HEK293 (cell line): ENCODE data around the gene DDX56.
"Not testable (repeated sequence)": the region's sequence is repeated elsewhere in the genome, so short reads cannot be mapped to it uniquely, and the experiment has no call there.

Experiments
- CTCF ChIA-PET: fragments of 350-600 bp; formaldehyde crosslinking; extraction: SDS; loops from one replicate; lab custom pipeline; 2021; ENCODE audit warnings: antibody characterized with exemption; lab: Yijun Ruan, JAX
- POLR2A ChIA-PET: fragments of 300-600 bp; formaldehyde crosslinking; extraction: SDS; loops from one replicate; lab custom pipeline; 2020; ENCODE audit warnings: antibody characterized with exemption, inconsistent platforms; lab: Yijun Ruan, JAX
- H3K27ac ChIP-seq: fragments of 200-500 bp; sonication (Bioruptor generic); 2 replicates; pipeline ENCODE4 v1.5.1; 2014; ENCODE audit warnings: low read depth, low read length, control low read depth, inconsistent platforms; ENCODE audit errors: extremely low read depth
- H3K36me3 ChIP-seq, 2 experiments: fragments of 200-500 bp in 1 of 2; sonication (Bioruptor generic) in 1 of 2; 1 replicate in 1 of 2; 2 replicates in 1 of 2; pipeline ENCODE4 v1.5.1; 2014 to 2017; ENCODE audit warnings: inconsistent platforms in 2 of 2, low read length in 2 of 2; ENCODE audit not compliant: control insufficient read depth in 2 of 2, insufficient read depth in 1 of 2
- H3K4me1 ChIP-seq: fragments of 200-500 bp; sonication (Bioruptor generic); 2 replicates; pipeline ENCODE4 v1.5.1; 2014; ENCODE audit warnings: mild to moderate bottlenecking, low read length, inconsistent platforms; ENCODE audit not compliant: control insufficient read depth, insufficient read depth
- H3K4me3 ChIP-seq: 2 replicates; pipeline ENCODE4 v1.5.1; 2011; ENCODE audit warnings: low read depth, mild to moderate bottlenecking, control low read depth, low read length, moderate library complexity
- H3K9me3 ChIP-seq: fragments of 200-500 bp; sonication (Bioruptor generic); 2 replicates; pipeline ENCODE4 v1.5.1; 2014; ENCODE audit warnings: low read depth, low read length, inconsistent platforms; ENCODE audit not compliant: control insufficient read depth, insufficient read depth
- HOXD13 ChIP-seq: sonication (generic); formaldehyde crosslinking; IDR thresholded peaks from 2 replicates; pipeline ENCODE4 v1.8.0; 2022; ENCODE audit warnings: missing genetic modification reagents, borderline replicate concordance
- KLF1 ChIP-seq: fragments of 450-650 bp; formaldehyde crosslinking; IDR thresholded peaks from 2 replicates; pipeline ENCODE4 v1.5.1; 2016; ENCODE audit warnings: missing biosample characterization, missing genetic modification characterization
- TRIM28 ChIP-seq: IDR thresholded peaks from 2 replicates; pipeline ENCODE4 v1.6.1; 2011; ENCODE audit warnings: low read length, control low read depth, borderline replicate concordance
- ZFHX2 ChIP-seq: fragments of 450-650 bp; formaldehyde crosslinking; conservative IDR thresholded peaks from 2 replicates; pipeline ENCODE4 v1.5.1; 2016; ENCODE audit warnings: missing biosample characterization, missing genetic modification characterization
- ZNF10 ChIP-seq: fragments of 450-650 bp; formaldehyde crosslinking; IDR thresholded peaks from 2 replicates; pipeline ENCODE4 v1.5.1; 2017; ENCODE audit warnings: missing biosample characterization, missing genetic modification characterization
- ZNF121 ChIP-seq: fragments of 450-650 bp; formaldehyde crosslinking; IDR thresholded peaks from 2 replicates; pipeline ENCODE4 v1.5.1; 2016; ENCODE audit warnings: missing biosample characterization, missing genetic modification characterization
- ZNF391 ChIP-seq: fragments of 450-650 bp; formaldehyde crosslinking; IDR thresholded peaks from 2 replicates; pipeline ENCODE4 v1.5.1; 2016; ENCODE audit warnings: low read depth, missing biosample characterization, missing genetic modification characterization, borderline replicate concordance
- ZNF404 ChIP-seq: fragments of 450-650 bp; formaldehyde crosslinking; IDR thresholded peaks from 2 replicates; pipeline ENCODE4 v1.5.1; 2017; ENCODE audit warnings: missing biosample characterization, missing genetic modification characterization
- ZNF548 ChIP-seq: fragments of 450-650 bp; formaldehyde crosslinking; IDR thresholded peaks from 2 replicates; pipeline ENCODE4 v1.5.1; 2016; ENCODE audit warnings: missing biosample characterization, missing genetic modification characterization
- TF ChIP-seq, protein P1 (sequence below): fragments of 450-650 bp; formaldehyde crosslinking; IDR thresholded peaks from 2 replicates; pipeline ENCODE4 v1.5.1; 2017; ENCODE audit warnings: missing biosample characterization, missing genetic modification characterization
- TF ChIP-seq, protein P2 (sequence below): fragments of 450-650 bp; formaldehyde crosslinking; IDR thresholded peaks from 2 replicates; pipeline ENCODE4; 2016; ENCODE audit warnings: missing biosample characterization, missing genetic modification characterization
- TF ChIP-seq, protein P3 (sequence below): fragments of 450-650 bp; formaldehyde crosslinking; IDR thresholded peaks from 2 replicates; pipeline ENCODE4 v1.5.1; 2016; ENCODE audit warnings: missing biosample characterization, missing genetic modification characterization
- TF ChIP-seq, protein P4 (sequence below): fragments of 450-650 bp; formaldehyde crosslinking; IDR thresholded peaks from 2 replicates; pipeline ENCODE4 v1.5.1; 2016; ENCODE audit warnings: missing biosample characterization, missing genetic modification characterization

Gene DDX56

DNA sequence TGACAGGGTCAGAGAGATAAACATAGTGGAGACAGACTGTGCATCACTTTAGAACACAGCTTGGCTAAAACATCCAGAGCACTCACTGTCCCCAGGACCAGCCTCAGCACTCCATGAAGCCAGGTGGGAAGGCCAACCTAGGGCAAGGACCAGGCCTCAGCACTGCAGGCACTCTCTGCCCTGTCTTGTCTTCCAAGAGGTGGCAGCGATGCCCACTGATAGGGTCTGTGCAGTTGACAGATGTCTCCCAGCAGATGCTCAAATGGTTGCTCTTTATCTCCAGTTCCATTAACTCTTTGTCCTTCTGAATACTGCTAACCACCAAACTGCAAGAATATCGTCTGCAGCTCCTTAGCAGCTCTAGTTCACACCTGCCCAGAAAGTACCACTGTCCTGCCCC lies 9.1 kb downstream of the DDX56 start (continued):
- no peak for TF ChIP-seq HOXD13 (CRISPR knock-in tag)
- TF ChIP-seq ZNF391 (tag by site-specific recombination) = no peak
- TF ChIP-seq ZNF121 (tag by site-specific recombination) = no peak
- TF ChIP-seq TRIM28 = no peak
- TF ChIP-seq ZNF404 (tag by site-specific recombination) = no peak
- TF ChIP-seq, protein P1, sequence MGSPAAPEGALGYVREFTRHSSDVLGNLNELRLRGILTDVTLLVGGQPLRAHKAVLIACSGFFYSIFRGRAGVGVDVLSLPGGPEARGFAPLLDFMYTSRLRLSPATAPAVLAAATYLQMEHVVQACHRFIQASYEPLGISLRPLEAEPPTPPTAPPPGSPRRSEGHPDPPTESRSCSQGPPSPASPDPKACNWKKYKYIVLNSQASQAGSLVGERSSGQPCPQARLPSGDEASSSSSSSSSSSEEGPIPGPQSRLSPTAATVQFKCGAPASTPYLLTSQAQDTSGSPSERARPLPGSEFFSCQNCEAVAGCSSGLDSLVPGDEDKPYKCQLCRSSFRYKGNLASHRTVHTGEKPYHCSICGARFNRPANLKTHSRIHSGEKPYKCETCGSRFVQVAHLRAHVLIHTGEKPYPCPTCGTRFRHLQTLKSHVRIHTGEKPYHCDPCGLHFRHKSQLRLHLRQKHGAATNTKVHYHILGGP = no peak
- TF ChIP-seq ZNF10 (tag by site-specific recombination) = no peak
- TF ChIP-seq, protein P2, sequence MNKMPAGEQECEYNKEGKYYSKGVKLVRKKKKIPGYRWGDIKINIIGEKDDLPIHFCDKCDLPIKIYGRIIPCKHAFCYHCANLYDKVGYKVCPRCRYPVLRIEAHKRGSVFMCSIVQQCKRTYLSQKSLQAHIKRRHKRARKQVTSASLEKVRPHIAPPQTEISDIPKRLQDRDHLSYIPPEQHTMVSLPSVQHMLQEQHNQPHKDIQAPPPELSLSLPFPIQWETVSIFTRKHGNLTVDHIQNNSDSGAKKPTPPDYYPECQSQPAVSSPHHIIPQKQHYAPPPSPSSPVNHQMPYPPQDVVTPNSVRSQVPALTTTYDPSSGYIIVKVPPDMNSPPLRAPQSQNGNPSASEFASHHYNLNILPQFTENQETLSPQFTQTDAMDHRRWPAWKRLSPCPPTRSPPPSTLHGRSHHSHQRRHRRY (tag by site-specific recombination) = no peak
- TF ChIP-seq ZFHX2 = no peak

DNA sequence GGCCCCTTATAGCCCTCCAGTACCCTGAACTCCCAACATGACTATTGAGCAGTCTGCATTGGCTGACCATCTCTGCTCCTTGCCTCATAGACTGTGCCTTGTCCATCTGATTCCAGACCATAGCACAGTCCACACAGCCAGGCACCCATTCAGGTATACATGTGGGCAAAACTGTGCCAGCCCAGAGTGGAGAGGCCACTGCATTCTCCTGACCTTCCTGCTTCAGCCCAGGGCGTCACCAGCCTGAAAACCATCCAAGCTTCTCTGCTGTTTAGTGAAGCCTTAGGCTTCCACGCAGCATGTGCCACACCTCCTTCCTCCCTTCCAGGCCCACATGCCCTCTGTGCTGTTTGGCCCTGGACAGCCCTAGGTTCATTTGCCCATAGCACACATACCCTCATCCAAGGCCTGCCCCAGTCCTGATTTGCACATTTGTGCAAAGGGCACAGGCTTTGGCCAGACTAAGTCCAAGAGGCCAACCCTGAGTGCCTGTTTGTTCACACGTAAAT lies 10.5 kb downstream of the DDX56 start:
- Histone ChIP-seq H3K27ac (no peak overlapping the region), H3K4me1 (no peaks in the 10 kb centered on the region; the same call in 1 of the 2 replicates), H3K9me3 (no peaks in the 10 kb centered on the region), H3K36me3 (peaks cover 11 to 47% of the 10 kb centered on the region in 2 experiments; a peak in 2 of 3 replicates), H3K4me3 (no peak overlapping the region)
- ChIA-PET CTCF (no interaction called here), POLR2A (interaction anchor here (3.3 kb wide), 1 partner anchor 10 kb away, joined by 19 read pairs; the partner anchor contains the start of gene DDX56)
- no peak for TF ChIP-seq ZNF548 (tag by site-specific recombination)
- TF ChIP-seq, protein P3, sequence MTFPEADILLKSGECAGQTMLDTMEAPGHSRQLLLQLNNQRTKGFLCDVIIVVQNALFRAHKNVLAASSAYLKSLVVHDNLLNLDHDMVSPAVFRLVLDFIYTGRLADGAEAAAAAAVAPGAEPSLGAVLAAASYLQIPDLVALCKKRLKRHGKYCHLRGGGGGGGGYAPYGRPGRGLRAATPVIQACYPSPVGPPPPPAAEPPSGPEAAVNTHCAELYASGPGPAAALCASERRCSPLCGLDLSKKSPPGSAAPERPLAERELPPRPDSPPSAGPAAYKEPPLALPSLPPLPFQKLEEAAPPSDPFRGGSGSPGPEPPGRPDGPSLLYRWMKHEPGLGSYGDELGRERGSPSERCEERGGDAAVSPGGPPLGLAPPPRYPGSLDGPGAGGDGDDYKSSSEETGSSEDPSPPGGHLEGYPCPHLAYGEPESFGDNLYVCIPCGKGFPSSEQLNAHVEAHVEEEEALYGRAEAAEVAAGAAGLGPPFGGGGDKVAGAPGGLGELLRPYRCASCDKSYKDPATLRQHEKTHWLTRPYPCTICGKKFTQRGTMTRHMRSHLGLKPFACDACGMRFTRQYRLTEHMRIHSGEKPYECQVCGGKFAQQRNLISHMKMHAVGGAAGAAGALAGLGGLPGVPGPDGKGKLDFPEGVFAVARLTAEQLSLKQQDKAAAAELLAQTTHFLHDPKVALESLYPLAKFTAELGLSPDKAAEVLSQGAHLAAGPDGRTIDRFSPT (tag by site-specific recombination) = 0 out of 2 replicates have a peak, but pooled peaks have one; percentile 20

DNA sequence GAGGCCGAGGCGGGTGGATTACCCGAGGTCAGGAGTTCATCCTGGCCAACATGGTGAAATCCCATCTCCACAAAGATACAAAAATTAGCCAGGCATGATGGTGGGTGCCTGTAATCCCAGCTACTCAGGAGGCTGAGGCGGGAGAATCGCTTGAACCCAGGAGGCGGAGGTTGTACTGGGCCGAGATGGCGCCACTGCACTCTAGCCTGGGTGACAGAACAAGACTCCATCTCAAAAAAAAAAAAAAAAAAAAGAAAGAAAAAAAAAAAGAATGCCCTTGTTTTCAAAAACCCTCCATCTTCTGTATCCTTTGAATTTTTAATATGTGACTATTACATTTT lies 11.1 kb downstream of the DDX56 start:
- CTCF ChIA-PET = interaction anchor here (1.3 kb wide), 1 partner anchor 322 kb away, joined by 3 read pairs; no protein-coding TSS in a partner anchor
- not testable (repeated sequence) for H3K4me3 ChIP-seq, H3K9me3 ChIP-seq, H3K4me1 ChIP-seq, H3K27ac ChIP-seq
- POLR2A ChIA-PET = interaction anchor here (3.3 kb wide), 1 partner anchor 10 kb away, joined by 19 read pairs; the partner anchor contains the start of gene DDX56
- TF ChIP-seq KLF1 (tag by site-specific recombination) = 0 out of 2 replicates have a peak, but pooled peaks have one; percentile 7
- TF ChIP-seq, protein P4, sequence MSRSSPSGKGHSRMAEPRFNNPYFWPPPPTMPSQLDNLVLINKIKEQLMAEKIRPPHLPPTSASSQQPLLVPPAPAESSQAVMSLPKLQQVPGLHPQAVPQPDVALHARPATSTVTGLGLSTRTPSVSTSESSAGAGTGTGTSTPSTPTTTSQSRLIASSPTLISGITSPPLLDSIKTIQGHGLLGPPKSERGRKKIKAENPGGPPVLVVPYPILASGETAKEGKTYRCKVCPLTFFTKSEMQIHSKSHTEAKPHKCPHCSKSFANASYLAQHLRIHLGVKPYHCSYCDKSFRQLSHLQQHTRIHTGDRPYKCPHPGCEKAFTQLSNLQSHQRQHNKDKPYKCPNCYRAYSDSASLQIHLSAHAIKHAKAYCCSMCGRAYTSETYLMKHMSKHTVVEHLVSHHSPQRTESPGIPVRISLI (tag by site-specific recombination) = peak; percentile 62; the same call in 1 of the 2 replicates
- peaks cover 11 to 40% of the 10 kb centered on the region in 2 experiments; a peak in 2 of 3 replicates for H3K36me3 ChIP-seq
